WI38 (cell line): ENCODE data around the gene ZFR.
"Not testable (repeated sequence)": the region's sequence is repeated elsewhere in the genome, so short reads cannot be mapped to it uniquely, and the experiment has no call there.

Experiments used
- H3K4me3 ChIP-seq: 2 replicates; pipeline ENCODE4 v1.5.1; 2011; ENCODE audit warnings: low read depth, mild to moderate bottlenecking, control low read depth, low read length
- CTCF ChIP-seq: IDR thresholded peaks from 2 replicates; pipeline ENCODE4 v1.5.1; 2012; ENCODE audit warnings: low read depth, mild to moderate bottlenecking, control low read depth, low read length

ZFR gene

GRCh38 chr5:32462618-32463017 is 18.1 kb upstream of the ZFR start:
- no peak overlapping the region for H3K4me3 ChIP-seq
- TF ChIP-seq CTCF = no peak

DNA sequence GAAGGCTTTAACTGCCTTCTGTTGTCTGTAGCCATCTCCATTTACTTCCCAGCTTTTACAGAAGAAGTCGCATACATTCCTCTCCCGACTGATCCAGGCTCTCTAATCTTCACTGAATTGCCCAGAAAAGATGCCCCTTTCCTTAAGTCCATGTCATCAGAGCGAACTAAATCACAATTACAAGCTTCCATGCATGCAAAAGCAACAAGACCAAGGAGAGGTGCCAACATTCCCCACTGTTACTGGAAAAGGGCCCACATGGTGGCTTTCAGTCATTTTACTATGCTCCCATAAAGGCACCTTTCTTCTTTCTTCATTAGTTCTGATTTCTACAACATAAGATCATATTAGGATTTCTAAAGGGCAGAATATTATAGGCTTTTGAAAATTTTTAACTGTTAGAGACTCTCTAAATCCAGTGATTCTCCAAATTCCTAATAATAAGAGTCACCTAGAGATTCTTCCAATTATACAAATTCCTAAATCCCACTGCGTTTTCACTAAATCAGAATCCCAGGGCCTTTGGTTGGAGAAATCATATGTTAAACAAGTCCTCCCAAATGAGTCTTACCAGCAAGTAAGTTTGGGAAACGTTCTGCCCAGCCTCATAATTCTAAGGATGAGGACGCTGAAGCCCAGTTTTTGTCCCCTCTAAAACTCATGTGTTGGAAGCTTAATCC is 17.0 kb upstream of the ZFR start:
- no peak for TF ChIP-seq CTCF
- no peak overlapping the region for H3K4me3 ChIP-seq

GRCh38 chr5:32460702-32461101 is 16.2 kb upstream of the ZFR start:
- TF ChIP-seq CTCF = no peak

GRCh38 chr5:32458880-32459495 is 14.4 kb upstream of the ZFR start:
- no peak overlapping the region for H3K4me3 ChIP-seq
- TF ChIP-seq CTCF = no peak

More at GRCh38 chr5:32460702-32461101, 16.2 kb upstream of the ZFR start:
- H3K4me3 ChIP-seq = no peak overlapping the region

DNA sequence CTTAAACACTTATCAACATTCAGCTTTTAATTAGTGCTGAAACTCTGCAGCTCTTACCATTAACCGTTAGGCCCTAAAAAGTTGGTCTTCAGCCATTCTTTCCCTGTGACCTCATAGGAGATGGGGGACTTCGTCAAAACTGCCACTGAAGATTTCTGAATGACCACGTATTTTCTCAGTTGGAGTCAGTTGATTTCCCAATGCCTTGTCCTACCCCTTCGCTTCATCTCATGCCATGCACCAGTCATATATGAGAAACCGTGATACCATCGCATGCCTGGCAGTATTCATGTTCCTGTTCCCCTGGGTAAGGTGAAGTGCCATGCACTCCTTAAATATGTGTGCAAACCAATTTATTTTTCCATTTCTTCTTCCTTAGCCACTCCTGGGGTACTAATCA is 10.8 kb upstream of the ZFR start:
- H3K4me3 ChIP-seq = no peak overlapping the region
- TF ChIP-seq CTCF = no peak

- no peak for TF ChIP-seq CTCF
Measured at GRCh38 chr5:32454821-32455220, 10.3 kb upstream of the ZFR start.

DNA sequence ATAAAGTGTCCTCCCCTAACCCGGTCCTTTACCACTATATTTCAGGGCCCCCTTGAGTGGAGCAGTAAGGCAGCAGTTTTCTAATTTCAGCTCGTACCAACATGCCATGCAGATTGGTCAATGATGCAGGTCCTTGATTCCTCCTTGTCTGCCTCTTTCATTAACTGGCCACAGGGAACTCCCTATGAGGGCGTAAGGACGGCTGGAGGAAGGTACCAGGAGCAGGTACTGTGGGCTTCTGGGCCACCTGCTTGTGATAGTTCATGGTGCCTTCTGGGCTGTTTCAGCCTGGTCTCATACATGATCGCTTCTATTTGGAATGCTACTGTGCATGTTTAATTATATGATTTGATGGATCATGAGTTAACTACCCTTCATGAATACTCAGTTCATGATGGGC is 9.4 kb upstream of the ZFR start:
- no peak overlapping the region for H3K4me3 ChIP-seq
- no peak for TF ChIP-seq CTCF

More at GRCh38 chr5:32454821-32455220, 10.3 kb upstream of the ZFR start:
- no peak overlapping the region for H3K4me3 ChIP-seq

DNA sequence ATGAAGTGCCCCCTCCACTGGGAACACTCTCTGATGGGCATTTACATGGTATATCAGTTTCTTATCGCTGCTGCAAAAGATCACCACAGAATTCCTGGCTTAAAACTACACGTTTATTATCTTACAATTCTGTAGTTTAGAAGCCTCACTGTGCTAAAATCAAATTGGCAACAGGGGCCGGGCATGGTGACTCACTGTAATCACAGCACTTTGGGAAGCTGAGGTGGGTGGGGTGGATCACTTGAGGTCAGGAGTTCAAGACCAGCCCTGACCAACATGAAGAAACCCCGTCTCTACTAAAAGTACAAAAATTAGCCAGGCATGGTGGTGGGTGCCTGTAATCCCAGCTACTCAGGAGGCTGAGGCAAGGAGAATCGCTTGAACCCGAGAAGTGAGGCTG is 7.8 kb upstream of the ZFR start:
- not testable (repeated sequence) for H3K4me3 ChIP-seq
